Endodermal cell (in vitro differentiated cells): ENCODE measurements around the gene THSD7B. TPM values are rescaled to one million over a fixed set of nuclear protein-coding genes. Genes with fewer than 3 reads are reported as not detected.

ENCODE experiments used
- DNase-seq: peaks from one replicate; pipeline ENCODE4 v3.0.0-alpha.2; 2017
- H3K27ac ChIP-seq: 2 replicates; pipeline ENCODE4 v1.5.1; 2013; ENCODE audit warnings: mild to moderate bottlenecking, low read depth, low read length, moderate library complexity
- H3K27me3 ChIP-seq: 2 replicates; pipeline ENCODE4 v1.6.1; 2013; ENCODE audit warnings: mild to moderate bottlenecking, low read length, moderate library complexity; ENCODE audit not compliant: insufficient read depth, control insufficient read depth, poor library complexity, severe bottlenecking
- H3K36me3 ChIP-seq: 2 replicates; pipeline ENCODE4 v1.7.0; 2013; ENCODE audit warnings: mild to moderate bottlenecking, low read length, moderate library complexity; ENCODE audit not compliant: control insufficient read depth, insufficient read depth
- H3K4me1 ChIP-seq: one replicate; pipeline ENCODE4 v1.7.0; 2013; ENCODE audit warnings: low read length; ENCODE audit not compliant: control insufficient read depth, insufficient read depth
- H3K4me3 ChIP-seq: 2 replicates; pipeline ENCODE4 v1.5.1; 2013; ENCODE audit warnings: mild to moderate bottlenecking, low read length, moderate library complexity
- H3K9ac ChIP-seq: 2 replicates; pipeline ENCODE4 v1.6.1; 2013; ENCODE audit warnings: mild to moderate bottlenecking, low read length, moderate library complexity; ENCODE audit not compliant: poor library complexity, severe bottlenecking; ENCODE audit errors: extremely low read depth
- H3K9me3 ChIP-seq: 2 replicates; pipeline ENCODE4 v1.6.1; 2013; ENCODE audit warnings: mild to moderate bottlenecking, low read length, moderate library complexity; ENCODE audit not compliant: control insufficient read depth
- H3K27ac Mint-ChIP-seq: 2 replicates; pipeline ENCODE4 v1.8.0; 2020; ENCODE audit warnings: mixed read lengths
- H3K27me3 Mint-ChIP-seq: 2 replicates; pipeline ENCODE4 v1.8.0; 2021; ENCODE audit warnings: mild to moderate bottlenecking, mixed read lengths; ENCODE audit not compliant: insufficient read depth
- H3K36me3 Mint-ChIP-seq: 2 replicates; pipeline ENCODE4 v1.8.0; 2020; ENCODE audit warnings: low read depth, mixed read lengths
- H3K4me1 Mint-ChIP-seq: 2 replicates; pipeline ENCODE4 v1.8.0; 2020; ENCODE audit warnings: mixed read lengths
- H3K4me3 Mint-ChIP-seq: 2 replicates; pipeline ENCODE4 v1.8.0; 2020; ENCODE audit warnings: mild to moderate bottlenecking, moderate library complexity, mixed read lengths
- H3K9me3 Mint-ChIP-seq: 2 replicates; pipeline ENCODE4 v1.8.0; 2020; ENCODE audit warnings: mild to moderate bottlenecking, mixed read lengths
- CTCF ChIP-seq: fragments of 200-600 bp; sonication (generic); conservative IDR thresholded peaks from 2 replicates; pipeline ENCODE4 v1.5.0; 2021; ENCODE audit warnings: antibody characterized with exemption, mild to moderate bottlenecking
- WGBS, 2 experiments: methylation state at CpG; one replicate each; pipeline versions ENCODE4 v1.1.5 to v1.1.7; 2013; ENCODE audit warnings: missing lambda C conversion rate in 2 of 2, mixed read lengths in 1 of 2; ENCODE audit not compliant: insufficient coverage in 1 of 2, insufficient read length in 1 of 2; 5-methylcytosine and 5-hydroxymethylcytosine counted together
- total RNA-seq, 2 donors: library from RNA; stranded (reverse); fragmentation: NEBNext Ultra II Directional in 1 of 2; extraction: Animal tissue kit (Norgen Biotek cat#: 25700) in 1 of 2; gene quantifications; 2 replicates in 1 of 2; 3 replicates in 1 of 2; pipeline ENCODE4 v1.2.1, GENCODE V29; 2021

Gene THSD7B
- total RNA-seq, 2 donors from 2014 or later = 1.8 to 2.6 TPM

- Histone ChIP-seq H3K27ac (no peak overlapping the region), H3K36me3 (no peaks in the 10 kb centered on the region), H3K4me3 (no peak overlapping the region), H3K9ac (no peak overlapping the region), H3K9me3 (no peaks in the 10 kb centered on the region), H3K27me3 (no peaks in the 10 kb centered on the region), H3K4me1 (no peaks in the 10 kb centered on the region)
- H3K4me3 Mint-ChIP-seq = no peak overlapping the region
- no peak for TF ChIP-seq CTCF
- no peaks in the 10 kb centered on the region for H3K27me3 Mint-ChIP-seq
- H3K36me3 Mint-ChIP-seq = no peaks in the 10 kb centered on the region
- no peak for DNase-seq
- H3K4me1 Mint-ChIP-seq = peaks cover 8% of the 10 kb centered on the region
- 87 to 88% methylated on average over 1 of the region's 1 CpG for WGBS, 2 experiments
- H3K27ac Mint-ChIP-seq = no peak overlapping the region
- H3K9me3 Mint-ChIP-seq = no peaks in the 10 kb centered on the region
These were observed 488.7 kb downstream of the THSD7B start for GRCh38 chr2:137254052-137254451.

GRCh38 chr2:137255345-137255744 lies 490.0 kb downstream of the THSD7B start:
- H3K9me3 ChIP-seq = no peaks in the 10 kb centered on the region
- DNase-seq = no peak
- no peaks in the 10 kb centered on the region for H3K36me3 ChIP-seq
- no peak overlapping the region for H3K27ac ChIP-seq
- Mint-ChIP-seq H3K9me3 (no peaks in the 10 kb centered on the region), H3K36me3 (no peaks in the 10 kb centered on the region), H3K4me1 (peaks cover 2% of the 10 kb centered on the region), H3K4me3 (no peak overlapping the region), H3K27me3 (no peaks in the 10 kb centered on the region), H3K27ac (no peak overlapping the region)
- 91 to 100% methylated on average over 2 of the region's 2 CpGs for WGBS, 2 experiments
- no peak for TF ChIP-seq CTCF
- H3K27me3 ChIP-seq = no peaks in the 10 kb centered on the region
- H3K4me3 ChIP-seq = no peak overlapping the region
- H3K9ac ChIP-seq = no peak overlapping the region
- H3K4me1 ChIP-seq = no peaks in the 10 kb centered on the region

DNA sequence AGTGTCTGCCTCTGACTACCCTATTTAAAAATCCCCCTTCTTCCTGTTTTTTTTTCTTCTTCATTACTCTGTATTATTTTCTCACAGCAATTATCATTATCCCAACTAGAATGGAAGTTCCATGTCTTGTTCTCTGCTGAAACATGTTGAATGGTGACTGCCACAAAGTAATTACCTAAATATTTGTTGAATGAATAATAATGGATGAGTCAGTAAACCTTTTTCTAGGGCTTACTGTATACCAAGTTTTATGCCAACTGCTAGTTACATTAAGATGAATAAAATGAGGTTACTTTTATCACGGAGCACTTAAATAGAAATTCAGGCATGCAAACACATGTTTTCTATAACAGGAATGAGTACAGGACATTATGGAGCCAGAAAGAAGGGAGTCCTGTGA lies 490.6 kb downstream of the THSD7B start:
- WGBS, 2 experiments = 83 to 100% methylated on average over 1 of the region's 1 CpG
- no peaks in the 10 kb centered on the region for H3K27me3 Mint-ChIP-seq
- Histone ChIP-seq H3K4me3 (no peak overlapping the region), H3K9ac (no peak overlapping the region), H3K9me3 (no peaks in the 10 kb centered on the region), H3K4me1 (no peaks in the 10 kb centered on the region), H3K27me3 (no peaks in the 10 kb centered on the region), H3K27ac (no peak overlapping the region), H3K36me3 (no peaks in the 10 kb centered on the region)
- H3K9me3 Mint-ChIP-seq = no peaks in the 10 kb centered on the region
- no peak for DNase-seq
- no peaks in the 10 kb centered on the region for H3K4me1 Mint-ChIP-seq
- no peak overlapping the region for H3K27ac Mint-ChIP-seq
- TF ChIP-seq CTCF = no peak
- H3K36me3 Mint-ChIP-seq = no peaks in the 10 kb centered on the region
- H3K4me3 Mint-ChIP-seq = no peak overlapping the region
